Epithelial cell of esophagus (primary cell): ENCODE measurements around the gene ERCC3.

Experiments used
- DNase-seq: peaks from one replicate; pipeline ENCODE4 v3.0.0; 2010; ENCODE audit warnings: low read depth
- H3K4me3 ChIP-seq: 2 replicates; pipeline ENCODE4 v1.5.1; 2011; ENCODE audit warnings: mild to moderate bottlenecking, low read length, control low read depth
- CTCF ChIP-seq: IDR thresholded peaks from 2 replicates; pipeline ENCODE4 v1.5.1; 2011; ENCODE audit warnings: low read depth, mild to moderate bottlenecking, low read length, control low read depth, inconsistent platforms; ENCODE audit not compliant: insufficient read depth; ENCODE audit errors: missing control alignments

ERCC3 gene

GRCh38 chr2:127324635-127325034 is 30.7 kb upstream of the ERCC3 start:
- DNase-seq, result peak; percentile 49
- H3K4me3 ChIP-seq, result no peak overlapping the region
- peak; percentile 50 for TF ChIP-seq CTCF

GRCh38 chr2:127321303-127321702 is 27.4 kb upstream of the ERCC3 start:
- no peak for TF ChIP-seq CTCF
- no peak for DNase-seq
- no peak overlapping the region for H3K4me3 ChIP-seq

- TF ChIP-seq CTCF, result no peak
- no peak for DNase-seq
- H3K4me3 ChIP-seq, result no peak overlapping the region
Observed at GRCh38 chr2:127320586-127321275, 26.8 kb upstream of the ERCC3 start.

GRCh38 chr2:127320067-127320466 is 26.1 kb upstream of the ERCC3 start:
- no peak overlapping the region for H3K4me3 ChIP-seq
- TF ChIP-seq CTCF, result no peak
- no peak for DNase-seq

GRCh38 chr2:127314193-127314988 is 20.4 kb upstream of the ERCC3 start:
- no peak overlapping the region for H3K4me3 ChIP-seq
- DNase-seq, result no peak
- TF ChIP-seq CTCF, result no peak

- TF ChIP-seq CTCF, result no peak
- peak; percentile 59 for DNase-seq
- H3K4me3 ChIP-seq, result no peak overlapping the region
Observed at GRCh38 chr2:127313406-127313805, 19.5 kb upstream of the ERCC3 start.
